GM12878 (cell line): ENCODE data around the gene TYROBP. TPM values are rescaled to one million over a fixed set of nuclear protein-coding genes. Genes with fewer than 3 reads are reported as not detected.
A peak's percentile ranks its signal among the peaks of the same experiment; 100 is the strongest.

Experiments used
- ATAC-seq: fragments of 200-7000 bp; cut with Tn5 transposase; 3 replicates; pipeline ENCODE4 v1.9.1; 2020; ENCODE audit warnings: mild to moderate bottlenecking, moderate library complexity
- BruUV-seq: library from RNA; stranded (reverse); fragments of 400-500 nt; replicated peaks from 2 replicates; lab custom pipeline; 2021; lab: Mats Ljungman, UMichigan
- CTCF ChIA-PET: fragments of 300-600 bp; sonication (Branson Sonifier 250); formaldehyde crosslinking; extraction: SDS; loops from one replicate; lab custom pipeline; 2021; ENCODE audit warnings: inconsistent platforms; lab: Yijun Ruan, JAX
- POLR2A ChIA-PET: fragments of 350-600 bp; formaldehyde crosslinking; extraction: SDS; loops from one replicate; lab custom pipeline; 2021; ENCODE audit warnings: inconsistent platforms; lab: Charles Lee
- RAD21 ChIA-PET: fragments of 300-600 bp; sonication (Branson Sonifier 250); formaldehyde crosslinking; loops from one replicate; lab custom pipeline; 2023; ENCODE audit warnings: antibody characterized with exemption; ENCODE audit not compliant: unreplicated experiment; lab: Charles Lee
- SMC1A ChIA-PET: fragments of 300-600 bp; sonication (Branson Sonifier 250); formaldehyde crosslinking; loops from one replicate; lab custom pipeline; 2023; ENCODE audit not compliant: unreplicated experiment, uncharacterized antibody; lab: Charles Lee
- DNase-seq: peaks from one replicate; pipeline ENCODE4 v3.0.0-alpha.2; 2011; ENCODE audit warnings: low read depth, low spot score
- FAIRE-seq: peaks from 3 replicates; lab custom pipeline; 2011; peaks lifted over from hg19 to GRCh38; lab: Jason Lieb, UNC
- H2AFZ ChIP-seq: 2 replicates; pipeline ENCODE4 v1.6.0; 2011; ENCODE audit warnings: low read depth, low read length, control low read depth; ENCODE audit not compliant: control insufficient read depth
- H3K27ac ChIP-seq: 2 replicates; pipeline ENCODE4 v1.5.1; 2011; ENCODE audit warnings: control low read depth; ENCODE audit not compliant: control insufficient read depth, insufficient read depth
- H3K27me3 ChIP-seq, 2 experiments: replicated peaks in 1 of 2; 2 replicates each; pipeline versions ENCODE4 v1.6.0 to v1.6.1; 2011; ENCODE audit warnings: low read length in 1 of 2; ENCODE audit not compliant: control insufficient read depth in 2 of 2, insufficient read depth in 2 of 2
- H3K36me3 ChIP-seq, 2 experiments: 2 replicates each; pipeline ENCODE4 v1.5.1; 2011; ENCODE audit warnings: low read length in 1 of 2; ENCODE audit not compliant: control insufficient read depth in 2 of 2, insufficient read depth in 2 of 2
- H3K4me1 ChIP-seq: 2 replicates; pipeline ENCODE4 v1.6.1; 2011; ENCODE audit warnings: mild to moderate bottlenecking, low read length, moderate library complexity, mixed read lengths; ENCODE audit not compliant: control insufficient read depth, insufficient read depth
- H3K4me2 ChIP-seq: 2 replicates; pipeline ENCODE4 v1.6.0; 2011; ENCODE audit warnings: control low read depth; ENCODE audit not compliant: control insufficient read depth, insufficient read depth
- H3K4me3 ChIP-seq: fragments of 200-600 bp; sonication (generic); 2 replicates; pipeline ENCODE4 v1.5.1; 2016
- H3K79me2 ChIP-seq: 2 replicates; pipeline ENCODE4 v1.6.0; 2011; ENCODE audit warnings: low read length; ENCODE audit not compliant: control insufficient read depth, insufficient read depth
- H3K9ac ChIP-seq: 2 replicates; pipeline ENCODE4 v1.8.0; 2011; ENCODE audit warnings: low read length, control low read depth, mixed read lengths; ENCODE audit not compliant: control insufficient read depth, insufficient read depth
- H3K9me3 ChIP-seq: replicated peaks from 3 replicates; pipeline ENCODE4 v1.5.1; 2011; ENCODE audit warnings: mild to moderate bottlenecking, low read length; ENCODE audit not compliant: control insufficient read depth, insufficient read depth
- H4K20me1 ChIP-seq: 2 replicates; pipeline ENCODE4 v1.6.0; 2011; ENCODE audit not compliant: control insufficient read depth, insufficient read depth
- JUNB ChIP-seq: IDR thresholded peaks from 2 replicates; pipeline ENCODE4 v1.6.1; 2016; ENCODE audit warnings: antibody characterized with exemption, mild to moderate bottlenecking
- POLR2A ChIP-seq: IDR thresholded peaks from 2 replicates; pipeline ENCODE4 v1.6.1; 2011; ENCODE audit warnings: low read depth, mild to moderate bottlenecking, low read length
- SREBF2 ChIP-seq: IDR thresholded peaks from 2 replicates; pipeline ENCODE4 v1.6.1; 2012; ENCODE audit warnings: mild to moderate bottlenecking, low read length
- WGBS: methylation state at CpG from one replicate; pipeline ENCODE4 v1.1.6; 2016; ENCODE audit warnings: low lambda C conversion rate; ENCODE audit not compliant: insufficient replicate concordance, insufficient coverage; ENCODE audit errors: missing lambda C conversion rate; 5-methylcytosine and 5-hydroxymethylcytosine counted together
- in situ Hi-C: fragments of 300-500 bp; cut with MboI; formaldehyde crosslinking; loops from 9 replicates; pipeline ENCODE4 v1.14.3; 2018; ENCODE audit warnings: mixed read lengths
- intact Hi-C: fragments of 100-400 bp; cut with micrococcal nuclease; formaldehyde crosslinking; loops from one replicate; pipeline ENCODE4 v1.14.2; 2022; ENCODE audit not compliant: unreplicated experiment
- polyA plus RNA-seq, 11 experiments: library from polyadenylated mRNA; depleted of rRNA in 4 of 11; unstranded in 6 of 11; stranded (reverse) in 5 of 11; fragments of >200 nt; fragmentation: Nextera tagmentation in 4 of 11; fragmentation: Illumina TruSeq in 1 of 11; extraction: Ambion mirVana in 4 of 11; extraction: Trizol in 1 of 11; gene quantifications; 1 replicate in 1 of 11; 2 replicates in 10 of 11; pipeline versions ENCODE4 v1.2.1 to v1.2.3, GENCODE V29; 2011 to 2016; ENCODE audit warnings: inconsistent platforms in 2 of 11, missing spikeins in 2 of 11, low read depth in 1 of 11
- total RNA-seq, 4 experiments: library from RNA; depleted of rRNA in 3 of 4; stranded (reverse); fragments of >200 nt in 3 of 4; fragmentation: Illumina TruSeq in 1 of 4; extraction: Trizol in 1 of 4; gene quantifications; 2 replicates each; pipeline versions ENCODE4 v1.2.1 to v1.2.3, GENCODE V29; 2013 to 2021
- TF ChIP-seq, protein P1 (sequence below): IDR thresholded peaks from 2 replicates; pipeline ENCODE4 v1.6.1; 2012; ENCODE audit warnings: low read length, inconsistent platforms
- TF ChIP-seq, protein P2 (sequence below): fragments of 450-650 bp; IDR thresholded peaks from 2 replicates; pipeline ENCODE4 v1.6.1; 2016; ENCODE audit warnings: mild to moderate bottlenecking

TYROBP gene
- total and polyA plus RNA-seq, 10 of the 15 experiments (the other 5 are each of a cell fraction or from before 2014, with no cell fraction given), result 0.33 to 2.4 (median 0.58) TPM; not detected in 2

DNA sequence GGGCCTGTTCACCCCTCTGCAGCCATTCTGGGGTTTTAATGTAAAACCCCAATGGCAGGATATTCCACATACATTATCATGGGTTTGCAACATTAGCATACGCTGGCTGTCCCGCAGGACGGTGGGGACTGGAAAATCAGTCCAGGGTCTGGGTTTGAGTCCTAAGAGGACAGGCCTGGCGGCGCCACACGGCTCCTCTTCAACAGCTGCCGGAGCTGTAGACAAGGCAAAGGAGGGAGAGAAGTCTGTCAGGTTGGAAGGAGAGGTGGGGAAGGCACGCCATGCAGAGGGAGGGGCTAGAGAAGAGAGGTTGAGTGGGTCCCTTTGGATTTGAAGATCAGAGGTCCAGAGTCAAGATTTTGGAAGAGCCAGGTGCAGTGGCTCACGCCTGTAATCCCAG lies 19.7 kb downstream of the TYROBP start:
- no peak for FAIRE-seq
- TF ChIP-seq SREBF2 (no peak), JUNB (no peak)
- TF ChIP-seq, protein P1, sequence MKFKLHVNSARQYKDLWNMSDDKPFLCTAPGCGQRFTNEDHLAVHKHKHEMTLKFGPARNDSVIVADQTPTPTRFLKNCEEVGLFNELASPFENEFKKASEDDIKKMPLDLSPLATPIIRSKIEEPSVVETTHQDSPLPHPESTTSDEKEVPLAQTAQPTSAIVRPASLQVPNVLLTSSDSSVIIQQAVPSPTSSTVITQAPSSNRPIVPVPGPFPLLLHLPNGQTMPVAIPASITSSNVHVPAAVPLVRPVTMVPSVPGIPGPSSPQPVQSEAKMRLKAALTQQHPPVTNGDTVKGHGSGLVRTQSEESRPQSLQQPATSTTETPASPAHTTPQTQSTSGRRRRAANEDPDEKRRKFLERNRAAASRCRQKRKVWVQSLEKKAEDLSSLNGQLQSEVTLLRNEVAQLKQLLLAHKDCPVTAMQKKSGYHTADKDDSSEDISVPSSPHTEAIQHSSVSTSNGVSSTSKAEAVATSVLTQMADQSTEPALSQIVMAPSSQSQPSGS, result no peak
- TF ChIP-seq, all 136 proteins: peak for 0
- SMC1A ChIA-PET, result no interaction called here
- RAD21 ChIA-PET, result interaction anchor here (0.7 kb wide), 1 partner anchor 43 kb away, joined by 3 read pairs; no protein-coding TSS in a partner anchor
- CTCF ChIA-PET, result interaction anchor here (1.0 to 1.4 kb wide), 2 partner anchors 10 to 43 kb away, joined by 3 to 7 read pairs; no protein-coding TSS in a partner anchor
- Histone ChIP-seq H3K9ac (no peak overlapping the region), H4K20me1 (peaks cover 3% of the 10 kb centered on the region; the same call in 1 of the 2 replicates), H3K36me3 (peaks cover 20 to 29% of the 10 kb centered on the region in 2 experiments), H3K4me2 (no peak overlapping the region), H2AFZ (no peak overlapping the region), H3K79me2 (no peaks in the 10 kb centered on the region), H3K27ac (no peak overlapping the region), H3K9me3 (no peaks in the 10 kb centered on the region), H3K4me1 (no peaks in the 10 kb centered on the region), H3K4me3 (no peak overlapping the region), H3K27me3 (no peaks in the 10 kb centered on the region)
- intact Hi-C loops (no loop called here), in situ Hi-C loops (loop anchor here (5.0 kb wide), 1 partner anchor 44 kb away; no protein-coding TSS in a partner anchor)
- 100% methylated on average over 9 of the region's 9 CpGs for WGBS
- no peak for DNase-seq
- BruUV-seq, result no TSS peak
- ATAC-seq, result no peak
- POLR2A ChIA-PET, result interaction anchor here (1.2 to 1.5 kb wide), 3 partner anchors 41 to 46 kb away, joined by 3 to 6 read pairs (median 5); no protein-coding TSS in a partner anchor

DNA sequence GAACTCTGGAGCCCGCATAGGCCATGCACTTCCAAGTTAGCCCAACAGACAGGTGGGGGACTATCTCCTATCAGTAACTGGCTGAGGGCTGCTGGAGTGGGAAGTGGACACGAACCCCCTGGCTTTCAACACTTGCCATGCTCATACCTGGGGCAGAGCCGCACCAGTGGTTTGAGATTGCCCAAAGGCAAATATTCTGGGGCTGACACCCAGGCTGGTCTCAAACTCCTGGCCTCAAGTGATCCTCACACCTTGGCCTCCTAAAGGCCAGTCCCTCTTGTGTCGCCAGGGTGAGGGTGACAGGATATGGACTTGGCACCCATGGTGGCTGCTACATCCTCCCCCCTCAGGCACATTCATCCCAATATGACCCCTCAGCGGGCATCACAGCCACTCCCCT lies 20.9 kb downstream of the TYROBP start:
- CTCF ChIA-PET, result interaction anchor here (9.6 kb wide), 1 partner anchor 45 kb away, joined by 145 read pairs; no protein-coding TSS in a partner anchor
- Histone ChIP-seq H3K9ac (no peak overlapping the region), H3K36me3 (peaks cover 19 to 24% of the 10 kb centered on the region in 2 experiments), H3K27me3 (no peaks in the 10 kb centered on the region), H3K4me3 (no peak overlapping the region), H3K9me3 (no peaks in the 10 kb centered on the region), H3K4me1 (no peaks in the 10 kb centered on the region), H3K4me2 (no peak overlapping the region), H2AFZ (no peak overlapping the region), H3K27ac (no peak overlapping the region), H3K79me2 (no peaks in the 10 kb centered on the region), H4K20me1 (peaks cover 3% of the 10 kb centered on the region; the same call in 1 of the 2 replicates)
- intact Hi-C loops, result no loop called here
- SMC1A ChIA-PET, result interaction anchor here (0.7 to 2.4 kb wide), 2 partner anchors 42 to 43 kb away, joined by 3 to 12 read pairs; no protein-coding TSS in a partner anchor
- 87% methylated on average over 5 of the region's 5 CpGs for WGBS
- RAD21 ChIA-PET, result interaction anchor here (0.9 kb wide), 1 partner anchor 45 kb away, joined by 3 read pairs; no protein-coding TSS in a partner anchor
- TF ChIP-seq, protein P2, sequence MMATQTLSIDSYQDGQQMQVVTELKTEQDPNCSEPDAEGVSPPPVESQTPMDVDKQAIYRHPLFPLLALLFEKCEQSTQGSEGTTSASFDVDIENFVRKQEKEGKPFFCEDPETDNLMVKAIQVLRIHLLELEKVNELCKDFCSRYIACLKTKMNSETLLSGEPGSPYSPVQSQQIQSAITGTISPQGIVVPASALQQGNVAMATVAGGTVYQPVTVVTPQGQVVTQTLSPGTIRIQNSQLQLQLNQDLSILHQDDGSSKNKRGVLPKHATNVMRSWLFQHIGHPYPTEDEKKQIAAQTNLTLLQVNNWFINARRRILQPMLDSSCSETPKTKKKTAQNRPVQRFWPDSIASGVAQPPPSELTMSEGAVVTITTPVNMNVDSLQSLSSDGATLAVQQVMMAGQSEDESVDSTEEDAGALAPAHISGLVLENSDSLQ, result no peak
- TF ChIP-seq POLR2A, result peak; percentile 59; the same call in 1 of the 2 replicates
- BruUV-seq, result no TSS peak
- no peak; the same call in 2 of the 3 replicates for ATAC-seq
- FAIRE-seq, result no peak
- no peak for DNase-seq
- POLR2A ChIA-PET, result interaction anchor here (1.5 kb wide), 1 partner anchor 44 kb away, joined by 6 read pairs; no protein-coding TSS in a partner anchor
- in situ Hi-C loops, result loop anchor here (5.0 kb wide), 1 partner anchor 45 kb away; no protein-coding TSS in a partner anchor
